ENCODE measurements around the gene KIFC3. TPM values are rescaled to one million over a fixed set of nuclear protein-coding genes. Genes with fewer than 3 reads are reported as not detected.
"Not testable (repeated sequence)": the region's sequence is repeated elsewhere in the genome, so short reads cannot be mapped to it uniquely, and the experiment has no call there.

Gene KIFC3
- total RNA-seq, 1 experiment from 2014 or later: 64.6 TPM

DNA sequence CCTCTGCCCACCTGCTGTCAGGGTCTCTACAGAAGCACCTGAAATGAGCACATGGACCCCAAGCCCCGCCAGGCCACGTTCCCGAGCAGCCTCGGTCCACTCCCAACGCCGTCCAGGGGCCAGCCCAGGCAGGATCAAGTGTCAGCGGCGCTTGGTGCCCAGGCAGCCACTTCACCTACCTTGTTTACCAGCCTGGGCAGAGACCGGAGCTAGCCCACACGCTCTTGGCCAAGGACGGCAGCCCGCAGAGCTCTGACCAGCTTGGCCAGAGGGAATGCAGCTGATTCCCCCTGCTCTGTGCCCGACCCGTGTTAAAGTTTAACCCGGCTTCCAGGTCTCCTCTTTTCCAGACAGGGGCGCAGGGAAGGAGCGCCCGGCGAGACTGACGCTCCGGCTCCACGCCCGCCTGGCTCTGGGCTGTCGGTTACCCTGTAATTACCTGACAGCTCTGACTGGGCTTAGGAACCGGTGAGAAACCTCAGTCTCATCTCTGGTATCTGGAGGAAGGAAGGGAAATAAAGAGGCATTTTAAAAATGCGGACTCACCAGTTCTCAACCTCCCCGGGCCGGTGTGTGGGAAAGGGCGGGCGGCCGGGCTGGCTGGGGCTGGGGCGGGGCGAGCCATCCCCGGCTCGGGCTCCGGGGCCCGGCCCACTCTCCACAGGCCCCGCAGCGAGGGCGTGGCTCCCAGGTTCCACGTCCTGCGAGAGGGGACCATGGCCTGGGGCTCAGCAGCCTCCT, 4.6 kb downstream of the KIFC3 start:
- Mint-ChIP-seq H3K9me3 (ENCODE audit: low read depth, unreplicated experiment) (no peaks in the 10 kb centered on the region), H3K36me3 (ENCODE audit: insufficient read depth, unreplicated experiment) (peaks cover 44% of the 10 kb centered on the region), H3K27ac (ENCODE audit: unreplicated experiment) (peak overlapping the region; percentile 90), H3K27me3 (ENCODE audit: unreplicated experiment) (no peaks in the 10 kb centered on the region), H3K4me3 (ENCODE audit: low read depth, unreplicated experiment) (peak overlapping the region; percentile 76), H3K4me1 (ENCODE audit: low read depth, unreplicated experiment) (peaks cover 51% of the 10 kb centered on the region)
- CTCF ChIA-PET: interaction anchor here (0.6 to 4.5 kb wide), 10 partner anchors 10 to 202 kb away, joined by 3 to 38 read pairs (median 4); partner anchors contain the start of gene KATNB1
- no TSS peak for BruUV-seq (replicated peaks)
- intact Hi-C loops (cut with micrococcal nuclease; ENCODE audit: unreplicated experiment): loop anchor here (1.0 to 5.0 kb wide), 2 partner anchors 97 to 205 kb away; partner anchors contain the start of genes USB1 and ZNF319
- TF ChIP-seq, protein P1, sequence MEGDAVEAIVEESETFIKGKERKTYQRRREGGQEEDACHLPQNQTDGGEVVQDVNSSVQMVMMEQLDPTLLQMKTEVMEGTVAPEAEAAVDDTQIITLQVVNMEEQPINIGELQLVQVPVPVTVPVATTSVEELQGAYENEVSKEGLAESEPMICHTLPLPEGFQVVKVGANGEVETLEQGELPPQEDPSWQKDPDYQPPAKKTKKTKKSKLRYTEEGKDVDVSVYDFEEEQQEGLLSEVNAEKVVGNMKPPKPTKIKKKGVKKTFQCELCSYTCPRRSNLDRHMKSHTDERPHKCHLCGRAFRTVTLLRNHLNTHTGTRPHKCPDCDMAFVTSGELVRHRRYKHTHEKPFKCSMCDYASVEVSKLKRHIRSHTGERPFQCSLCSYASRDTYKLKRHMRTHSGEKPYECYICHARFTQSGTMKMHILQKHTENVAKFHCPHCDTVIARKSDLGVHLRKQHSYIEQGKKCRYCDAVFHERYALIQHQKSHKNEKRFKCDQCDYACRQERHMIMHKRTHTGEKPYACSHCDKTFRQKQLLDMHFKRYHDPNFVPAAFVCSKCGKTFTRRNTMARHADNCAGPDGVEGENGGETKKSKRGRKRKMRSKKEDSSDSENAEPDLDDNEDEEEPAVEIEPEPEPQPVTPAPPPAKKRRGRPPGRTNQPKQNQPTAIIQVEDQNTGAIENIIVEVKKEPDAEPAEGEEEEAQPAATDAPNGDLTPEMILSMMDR (IDR thresholded peaks at IDR 0.05; ENCODE audit: unreplicated experiment): no peak
- peak; percentile 88 for DNase-seq

DNA sequence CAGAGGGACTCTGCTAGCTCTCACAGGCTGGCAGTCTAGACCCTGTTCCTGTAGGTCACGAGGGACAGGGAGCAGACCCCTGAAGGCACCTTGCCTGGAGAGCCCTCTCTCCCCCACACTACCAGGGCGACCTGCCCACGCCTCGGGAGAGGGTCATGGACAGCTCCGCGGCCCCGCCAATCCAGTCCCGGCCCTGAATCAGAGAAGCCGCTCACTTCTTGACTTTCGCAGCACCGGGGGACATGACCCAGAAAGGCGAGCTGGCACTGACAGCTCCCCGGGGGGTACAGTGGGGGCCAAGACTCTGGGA, 5.1 kb downstream of the KIFC3 start:
- intact Hi-C loops (cut with micrococcal nuclease; ENCODE audit: unreplicated experiment): loop anchor here (1.0 to 5.0 kb wide), 2 partner anchors 97 to 205 kb away; partner anchors contain the start of genes USB1 and ZNF319
- no TSS peak for BruUV-seq (replicated peaks)
- Mint-ChIP-seq H3K36me3 (ENCODE audit: insufficient read depth, unreplicated experiment) (peaks cover 44% of the 10 kb centered on the region), H3K9me3 (ENCODE audit: low read depth, unreplicated experiment) (no peaks in the 10 kb centered on the region), H3K27me3 (ENCODE audit: unreplicated experiment) (no peaks in the 10 kb centered on the region), H3K27ac (ENCODE audit: unreplicated experiment) (peak overlapping the region; percentile 90), H3K4me1 (ENCODE audit: low read depth, unreplicated experiment) (peaks cover 46% of the 10 kb centered on the region), H3K4me3 (ENCODE audit: low read depth, unreplicated experiment) (peak overlapping the region; percentile 76)
- TF ChIP-seq, protein P1 (IDR thresholded peaks at IDR 0.05; ENCODE audit: unreplicated experiment): no peak
- no peak for DNase-seq
- CTCF ChIA-PET: interaction anchor here (0.8 to 4.5 kb wide), 9 partner anchors 10 to 203 kb away, joined by 3 to 38 read pairs (median 4); partner anchors contain the start of gene KATNB1

DNA sequence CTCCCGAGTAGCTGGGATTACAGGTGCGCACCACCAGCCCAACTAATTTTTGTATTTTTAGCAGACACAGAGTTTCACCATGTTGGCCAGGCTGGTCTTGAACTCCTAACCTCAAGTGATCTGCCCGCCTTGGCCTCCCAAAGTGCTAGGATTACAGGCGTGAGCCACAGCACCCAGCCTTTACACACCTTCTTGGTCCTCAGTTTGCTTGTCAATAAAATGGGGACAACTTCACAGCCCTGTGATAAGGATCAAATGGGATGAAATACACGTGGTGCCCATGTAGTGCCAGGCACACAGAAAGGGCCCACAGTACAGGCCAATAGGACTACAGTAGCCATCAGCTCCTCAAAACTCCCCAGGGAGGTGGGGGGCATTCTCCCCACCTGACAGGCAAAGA, 6.3 kb downstream of the KIFC3 start:
- not testable (repeated sequence) for H3K27ac Mint-ChIP-seq (ENCODE audit: unreplicated experiment); H3K9me3 Mint-ChIP-seq (ENCODE audit: low read depth, unreplicated experiment); BruUV-seq (replicated peaks); H3K27me3 Mint-ChIP-seq (ENCODE audit: unreplicated experiment); H3K4me3 Mint-ChIP-seq (ENCODE audit: low read depth, unreplicated experiment); DNase-seq
- peaks cover 43% of the 10 kb centered on the region for H3K36me3 Mint-ChIP-seq (ENCODE audit: insufficient read depth, unreplicated experiment)
- intact Hi-C loops (cut with micrococcal nuclease; ENCODE audit: unreplicated experiment): loop anchor here (5.0 kb wide), 1 partner anchor 206 kb away; the partner anchor contains the start of genes USB1 and ZNF319
- CTCF ChIA-PET: interaction anchor here (0.5 to 4.5 kb wide), 7 partner anchors 9 to 333 kb away, joined by 3 to 38 read pairs (median 5); partner anchors contain the start of gene CFAP20
- peaks cover 42% of the 10 kb centered on the region for H3K4me1 Mint-ChIP-seq (ENCODE audit: low read depth, unreplicated experiment)

DNA sequence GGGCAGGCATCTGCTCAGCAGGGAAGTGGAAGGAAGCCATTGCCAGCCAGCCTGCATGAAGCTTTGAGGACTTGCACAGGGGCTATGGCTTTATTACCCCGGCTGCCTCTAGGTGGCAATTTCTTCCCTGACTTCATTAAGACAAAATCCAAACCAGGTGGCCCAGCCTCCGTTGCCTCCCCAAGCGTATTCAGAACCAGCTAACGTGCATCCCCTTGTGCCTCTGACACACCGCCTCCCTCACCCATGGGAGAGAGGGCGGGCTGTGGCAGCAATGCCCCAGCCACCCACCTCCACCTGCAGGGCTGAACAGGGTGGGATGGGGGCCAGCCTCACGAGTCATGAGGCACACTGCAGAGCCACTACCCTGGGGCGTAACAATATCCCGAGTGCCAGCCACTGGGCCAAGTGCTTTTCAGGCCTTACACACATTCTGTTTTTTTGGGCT, 6.8 kb downstream of the KIFC3 start:
- Mint-ChIP-seq H3K4me1 (ENCODE audit: low read depth, unreplicated experiment) (peaks cover 37% of the 10 kb centered on the region), H3K36me3 (ENCODE audit: insufficient read depth, unreplicated experiment) (peaks cover 43% of the 10 kb centered on the region), H3K27me3 (ENCODE audit: unreplicated experiment) (no peaks in the 10 kb centered on the region), H3K4me3 (ENCODE audit: low read depth, unreplicated experiment) (no peak overlapping the region), H3K9me3 (ENCODE audit: low read depth, unreplicated experiment) (no peaks in the 10 kb centered on the region), H3K27ac (ENCODE audit: unreplicated experiment) (no peak overlapping the region)
- TF ChIP-seq, protein P1 (IDR thresholded peaks at IDR 0.05; ENCODE audit: unreplicated experiment): peak; percentile 72
- CTCF ChIA-PET: interaction anchor here (0.6 to 4.5 kb wide), 8 partner anchors 9 to 204 kb away, joined by 3 to 38 read pairs (median 5); no protein-coding TSS in a partner anchor
- BruUV-seq (replicated peaks): no TSS peak
- intact Hi-C loops (cut with micrococcal nuclease; ENCODE audit: unreplicated experiment): loop anchor here (2.0 to 5.0 kb wide), 2 partner anchors 67 to 207 kb away; partner anchors contain the start of genes USB1 and ZNF319
- DNase-seq: peak; percentile 76

Data from Calu3 (cell line).